Sigmoid colon (tissue), 7 donors: Measurements from ENCODE around the gene MYOF. TPM values are rescaled to one million over a fixed set of nuclear protein-coding genes. Genes with fewer than 3 reads are reported as not detected.

Source experiments
- DNase-seq: peaks from one replicate; pipeline ENCODE4 v3.0.0-alpha.2; 2019
- H3K27ac ChIP-seq, 4 donors: fragments of 200-600 bp; sonication (generic); one replicate each; pipeline ENCODE4 v1.5.1; 2016 to 2019; ENCODE audit warnings: mild to moderate bottlenecking in 1 of 4
- H3K27me3 ChIP-seq, 3 donors: fragments of 200-600 bp; sonication (generic); one replicate each; pipeline ENCODE4 v1.5.1; 2019; ENCODE audit warnings: mild to moderate bottlenecking in 1 of 3
- H3K36me3 ChIP-seq, 4 donors: fragments of 200-600 bp; sonication (generic); one replicate each; pipeline ENCODE4 v1.5.1; 2016 to 2019
- H3K4me1 ChIP-seq, 4 donors: fragments of 200-600 bp; sonication (generic); one replicate each; pipeline ENCODE4 v1.5.1; 2017 to 2019
- H3K4me3 ChIP-seq, 4 donors: fragments of 200-600 bp; sonication (generic); one replicate each; pipeline ENCODE4 v1.5.1; 2017 to 2019; ENCODE audit warnings: mild to moderate bottlenecking in 2 of 4, moderate library complexity in 1 of 4
- H3K9me3 ChIP-seq, 4 donors: fragments of 200-600 bp in 3 of 4; sonication (generic) in 3 of 4; one replicate each; pipeline versions ENCODE4 v1.5.1 to v1.6.1; 2013 to 2019
- EP300 ChIP-seq, 4 donors: sonication (generic); formaldehyde crosslinking; IDR thresholded peaks; one replicate each; pipeline ENCODE4 v1.6.1; 2017; ENCODE audit warnings: antibody characterized with exemption in 4 of 4
- POLR2A ChIP-seq, 2 donors: fragments of 450-650 bp; IDR thresholded peaks; one replicate each; pipeline ENCODE4 v1.6.1; 2016; ENCODE audit warnings: antibody characterized with exemption in 2 of 2, mild to moderate bottlenecking in 2 of 2, moderate library complexity in 2 of 2
- POLR2AphosphoS5 ChIP-seq, 4 donors: sonication (generic); formaldehyde crosslinking; IDR thresholded peaks; one replicate each; pipeline ENCODE4 v1.6.1; 2017; ENCODE audit warnings: antibody characterized with exemption in 4 of 4
- WGBS, 2 donors: extraction: QIAGEN DNeasy Blood & Tissue Kit; methylation state at CpG; one replicate each; pipeline ENCODE4 v1.1.7; 2013; 5-methylcytosine and 5-hydroxymethylcytosine counted together
- intact Hi-C: fragments of 100-400 bp; cut with DNase I; formaldehyde crosslinking; loops from one replicate; pipeline ENCODE4 v1.15.1; 2023
- polyA plus RNA-seq, 3 donors: library from polyadenylated mRNA; stranded (reverse); fragments of 200-250 nt; gene quantifications; one replicate each; pipeline ENCODE4 v1.2.3, GENCODE V29; 2013
- total RNA-seq, 4 donors: library from RNA; depleted of rRNA; stranded (reverse); fragments of >200 nt; gene quantifications; one replicate each; pipeline ENCODE4 v1.1.0, GENCODE V29; 2016
- TF ChIP-seq, protein P1 (sequence below), 4 experiments: fragments of 450-650 bp in 3 of 4; fragments of 200-600 bp in 1 of 4; IDR thresholded peaks; one replicate each; pipeline ENCODE4 v1.5.1; 2016 to 2019; ENCODE audit warnings: antibody characterized with exemption in 4 of 4, mild to moderate bottlenecking in 3 of 4, moderate library complexity in 2 of 4
- donor health status: healthy with polysubstance abuse.
- donor health status: Bipolar disorder and iron deficiency.
- donor health status: healthy.

The MYOF gene
- total and polyA plus RNA-seq, 7 donors = 12.6 to 83.4 (median 36.3) TPM

GRCh38 chr10:93410697-93411348 lies 71.3 kb downstream of the MYOF start:
- Histone ChIP-seq H3K4me3 (no peak overlapping the region), H3K36me3 (peaks cover 0 to 44% (median 22%) of the 10 kb centered on the region in 4 donors), H3K9me3 (no peaks in the 10 kb centered on the region), H3K27ac (no peak overlapping the region), H3K27me3 (no peaks in the 10 kb centered on the region), H3K4me1 (peaks cover 0 to 7% (median 3%) of the 10 kb centered on the region in 4 donors)
- TF ChIP-seq POLR2AphosphoS5 (IDR thresholded peaks at IDR 0.05) (no peak), POLR2A (IDR thresholded peaks at IDR 0.05) (no peak), EP300 (IDR thresholded peaks at IDR 0.05) (no peak)
- TF ChIP-seq, protein P1, sequence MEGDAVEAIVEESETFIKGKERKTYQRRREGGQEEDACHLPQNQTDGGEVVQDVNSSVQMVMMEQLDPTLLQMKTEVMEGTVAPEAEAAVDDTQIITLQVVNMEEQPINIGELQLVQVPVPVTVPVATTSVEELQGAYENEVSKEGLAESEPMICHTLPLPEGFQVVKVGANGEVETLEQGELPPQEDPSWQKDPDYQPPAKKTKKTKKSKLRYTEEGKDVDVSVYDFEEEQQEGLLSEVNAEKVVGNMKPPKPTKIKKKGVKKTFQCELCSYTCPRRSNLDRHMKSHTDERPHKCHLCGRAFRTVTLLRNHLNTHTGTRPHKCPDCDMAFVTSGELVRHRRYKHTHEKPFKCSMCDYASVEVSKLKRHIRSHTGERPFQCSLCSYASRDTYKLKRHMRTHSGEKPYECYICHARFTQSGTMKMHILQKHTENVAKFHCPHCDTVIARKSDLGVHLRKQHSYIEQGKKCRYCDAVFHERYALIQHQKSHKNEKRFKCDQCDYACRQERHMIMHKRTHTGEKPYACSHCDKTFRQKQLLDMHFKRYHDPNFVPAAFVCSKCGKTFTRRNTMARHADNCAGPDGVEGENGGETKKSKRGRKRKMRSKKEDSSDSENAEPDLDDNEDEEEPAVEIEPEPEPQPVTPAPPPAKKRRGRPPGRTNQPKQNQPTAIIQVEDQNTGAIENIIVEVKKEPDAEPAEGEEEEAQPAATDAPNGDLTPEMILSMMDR (IDR thresholded peaks at IDR 0.05) = no peak
- DNase-seq = no peak
- 77 to 94% methylated on average over 6 of the region's 6 CpGs for WGBS, 2 donors
- intact Hi-C loops = no loop called here

DNA sequence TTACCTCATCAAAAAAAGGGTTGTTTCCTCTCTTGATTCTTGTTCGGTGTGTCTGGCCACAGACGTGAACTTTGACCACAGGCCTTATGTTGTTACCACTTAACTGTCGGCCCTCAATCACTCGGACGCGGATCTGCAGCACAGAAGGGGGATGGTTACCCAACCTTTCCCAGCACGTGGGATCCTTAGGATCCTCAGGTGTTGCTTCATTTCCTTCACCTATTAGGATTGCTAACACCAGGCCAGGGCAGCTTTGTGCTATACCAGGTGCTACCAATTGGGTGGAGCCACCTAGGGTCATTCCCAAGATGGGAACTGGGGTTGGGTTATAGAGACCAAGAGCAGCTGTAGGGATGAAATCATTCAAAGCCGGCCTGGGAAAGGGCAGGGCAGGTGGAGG lies 73.4 kb downstream of the MYOF start:
- Histone ChIP-seq H3K27ac (no peak overlapping the region), H3K9me3 (no peaks in the 10 kb centered on the region), H3K36me3 (peaks cover 0 to 57% (median 24%) of the 10 kb centered on the region in 4 donors), H3K4me3 (no peak overlapping the region), H3K27me3 (no peaks in the 10 kb centered on the region), H3K4me1 (peaks cover 0 to 6% (median 3%) of the 10 kb centered on the region in 4 donors)
- DNase-seq = no peak
- WGBS, 2 donors = 20 to 61% methylated on average over 8 of the region's 8 CpGs
- TF ChIP-seq, protein P1 (IDR thresholded peaks at IDR 0.05) = no peak
- TF ChIP-seq POLR2AphosphoS5 (IDR thresholded peaks at IDR 0.05) (no peak), POLR2A (IDR thresholded peaks at IDR 0.05) (no peak), EP300 (IDR thresholded peaks at IDR 0.05) (no peak)
- intact Hi-C loops = no loop called here

DNA sequence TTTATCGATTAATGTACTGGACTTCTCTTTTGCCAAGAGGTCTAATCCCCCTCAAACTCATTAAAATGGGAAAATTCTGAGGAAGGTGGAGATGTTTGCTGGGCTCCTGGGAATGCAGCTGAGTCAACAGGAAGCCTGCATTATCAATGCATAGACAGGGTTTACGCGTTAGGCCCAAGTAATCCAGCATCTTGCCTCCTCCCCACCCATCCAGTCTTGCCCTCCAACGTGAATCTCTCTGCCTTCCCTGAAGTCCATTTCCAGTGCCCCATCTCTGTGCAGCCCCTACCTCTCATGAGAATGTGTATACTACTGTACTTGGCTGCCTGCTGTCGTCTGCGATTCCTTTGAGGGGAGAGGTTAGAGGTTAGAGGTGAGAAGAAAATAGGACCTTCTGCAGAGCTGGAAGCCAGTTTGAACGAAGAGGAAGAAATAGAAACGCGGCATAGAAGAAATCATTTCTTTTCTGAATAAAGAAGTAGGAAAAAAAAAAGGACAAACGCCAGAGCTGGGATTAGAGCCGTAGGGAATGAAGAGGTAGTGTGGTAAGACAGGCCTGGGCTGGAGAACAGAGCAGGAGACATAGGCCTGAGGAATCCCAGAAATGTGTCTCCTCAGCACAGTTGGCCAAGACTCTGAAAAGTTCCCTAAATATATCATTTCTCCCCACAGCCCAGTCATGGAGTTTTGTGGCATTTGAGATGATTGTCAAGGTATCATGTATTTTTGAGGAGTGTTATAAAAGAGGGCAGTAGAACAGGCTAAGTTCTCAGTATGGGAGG lies 75.6 kb downstream of the MYOF start:
- peak overlapping the region in 3 of 4 donors; percentile 58 to 80 (median 63) for H3K27ac ChIP-seq
- TF ChIP-seq EP300 (IDR thresholded peaks at IDR 0.05) (no peak), POLR2A (IDR thresholded peaks at IDR 0.05) (no peak), POLR2AphosphoS5 (IDR thresholded peaks at IDR 0.05) (no peak)
- TF ChIP-seq, protein P1 (IDR thresholded peaks at IDR 0.05) = no peak
- intact Hi-C loops = no loop called here
- DNase-seq = no peak
- no peaks in the 10 kb centered on the region for H3K9me3 ChIP-seq
- H3K36me3 ChIP-seq = peaks cover 0 to 79% (median 27%) of the 10 kb centered on the region in 4 donors
- H3K4me1 ChIP-seq = peaks cover 0 to 12% (median 3%) of the 10 kb centered on the region in 4 donors
- H3K27me3 ChIP-seq = no peaks in the 10 kb centered on the region
- 80 to 92% methylated on average over 11 of the region's 11 CpGs for WGBS, 2 donors
- no peak overlapping the region for H3K4me3 ChIP-seq

DNA sequence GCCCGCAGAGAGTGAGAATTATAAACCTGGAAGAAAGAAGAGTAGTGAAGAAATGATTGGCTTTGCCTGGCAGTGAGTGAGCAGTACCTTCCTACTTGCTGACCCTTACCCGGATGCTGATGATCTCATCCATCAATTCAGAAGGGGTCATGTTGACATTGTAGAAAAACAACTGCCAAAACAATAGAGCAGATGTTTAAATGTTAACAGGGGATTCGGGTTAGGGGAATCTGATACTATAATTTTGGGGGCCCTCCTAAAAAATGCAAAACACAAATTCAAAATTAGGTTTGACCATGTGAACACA lies 78.1 kb downstream of the MYOF start:
- Histone ChIP-seq H3K4me3 (no peak overlapping the region), H3K27ac (peak overlapping the region in 3 of 4 donors; percentile 31 to 37 (median 35)), H3K27me3 (no peaks in the 10 kb centered on the region), H3K36me3 (peaks cover 0 to 78% (median 25%) of the 10 kb centered on the region in 4 donors), H3K9me3 (no peaks in the 10 kb centered on the region), H3K4me1 (peaks cover 0 to 12% (median 3%) of the 10 kb centered on the region in 4 donors)
- 68 to 75% methylated on average over 3 of the region's 3 CpGs for WGBS, 2 donors
- TF ChIP-seq POLR2AphosphoS5 (IDR thresholded peaks at IDR 0.05) (no peak), EP300 (IDR thresholded peaks at IDR 0.05) (no peak), POLR2A (IDR thresholded peaks at IDR 0.05) (no peak)
- TF ChIP-seq, protein P1 (IDR thresholded peaks at IDR 0.05) = no peak
- intact Hi-C loops = no loop called here
- no peak for DNase-seq
